Measurements from ENCODE around the gene PIGH.

GRCh38 chr14:67630938-67631337 lies 30.9 kb upstream of the PIGH start:
- TF ChIP-seq CTCF (conservative IDR thresholded peaks at IDR 0.05; ENCODE audit: low read length) (no peak), EZH2phosphoT487 (IDR thresholded peaks at IDR 0.05; ENCODE audit: borderline replicate concordance) (no peak)
